HG03342 (cell line): Measurements from ENCODE around the gene POFUT1.
"Not testable (repeated sequence)": the region's sequence is repeated elsewhere in the genome, so short reads cannot be mapped to it uniquely, and the experiment has no call there.

Experiments used
- ATAC-seq: cut with Tn5 transposase; IDR thresholded peaks from one replicate; pipeline ENCODE4 v1.9.1; 2021; ENCODE audit warnings: mild to moderate bottlenecking, moderate library complexity; ENCODE audit not compliant: unreplicated experiment

Gene POFUT1

GRCh38 chr20:32188376-32189122, 19.1 kb upstream of the POFUT1 start:
- no peak for ATAC-seq

GRCh38 chr20:32189123-32189410, 18.6 kb upstream of the POFUT1 start:
- no peak for ATAC-seq

- no peak for ATAC-seq
These were observed 17.7 kb upstream of the POFUT1 start for GRCh38 chr20:32189691-32190615.

DNA sequence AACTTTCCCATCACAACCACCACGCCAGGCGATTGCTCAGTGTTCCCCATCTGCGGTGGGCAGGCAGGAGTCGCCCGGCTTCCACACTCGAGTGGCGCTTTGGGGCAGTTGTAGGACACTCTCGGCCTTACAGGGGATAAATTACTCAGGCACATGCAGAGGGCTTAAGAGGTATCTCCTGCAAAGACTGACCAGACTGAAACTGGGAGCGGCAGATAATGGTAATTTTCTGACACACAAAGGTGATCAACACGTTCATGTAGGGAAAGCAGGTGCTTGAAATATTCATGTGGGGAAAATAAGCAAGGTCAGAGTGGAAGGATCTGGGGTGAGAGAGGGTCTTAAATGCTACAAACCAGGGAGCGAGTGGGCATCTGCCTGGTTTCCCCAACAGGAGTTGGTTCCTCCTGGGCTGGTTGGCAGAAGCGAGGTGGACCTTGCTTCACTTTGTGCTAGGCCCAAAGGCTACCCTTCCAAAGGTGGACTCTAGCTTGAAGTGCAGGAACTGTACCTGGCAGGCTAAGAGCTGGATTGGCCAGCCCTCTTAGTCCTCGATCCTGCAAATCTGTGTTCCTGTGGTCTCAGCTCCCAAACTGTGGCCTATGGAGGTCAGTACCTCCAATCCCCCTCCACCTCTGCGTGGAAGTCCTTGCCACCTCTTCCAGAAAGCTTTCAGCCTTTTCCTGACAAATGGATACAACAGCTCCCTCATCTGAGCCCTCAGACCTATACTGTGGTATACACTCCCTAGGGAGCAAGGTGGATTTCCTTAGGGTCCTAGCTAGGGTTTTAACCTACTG, 16.9 kb upstream of the POFUT1 start:
- no peak for ATAC-seq

- ATAC-seq = no peak
These were observed 16.3 kb upstream of the POFUT1 start for GRCh38 chr20:32191422-32191821.

DNA sequence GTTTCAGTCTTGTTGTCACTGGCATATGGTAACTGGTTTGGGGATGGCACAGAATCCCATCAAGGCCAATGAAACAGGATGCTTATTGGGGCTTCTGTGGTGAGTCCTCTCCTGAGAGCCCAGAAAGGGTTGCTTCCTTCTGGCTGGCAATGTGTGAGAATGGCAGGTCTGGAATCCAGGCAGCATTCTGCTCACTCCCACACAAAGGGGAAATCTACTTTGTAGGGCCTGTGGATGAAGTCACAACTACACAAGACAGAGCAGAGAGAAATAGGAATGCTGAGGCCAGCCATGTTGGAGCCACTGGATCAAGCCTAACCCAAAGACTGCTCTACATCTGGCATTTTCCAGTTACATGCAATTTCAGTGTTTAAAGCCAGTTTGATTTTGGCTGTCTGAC, 15.8 kb upstream of the POFUT1 start:
- ATAC-seq = no peak

DNA sequence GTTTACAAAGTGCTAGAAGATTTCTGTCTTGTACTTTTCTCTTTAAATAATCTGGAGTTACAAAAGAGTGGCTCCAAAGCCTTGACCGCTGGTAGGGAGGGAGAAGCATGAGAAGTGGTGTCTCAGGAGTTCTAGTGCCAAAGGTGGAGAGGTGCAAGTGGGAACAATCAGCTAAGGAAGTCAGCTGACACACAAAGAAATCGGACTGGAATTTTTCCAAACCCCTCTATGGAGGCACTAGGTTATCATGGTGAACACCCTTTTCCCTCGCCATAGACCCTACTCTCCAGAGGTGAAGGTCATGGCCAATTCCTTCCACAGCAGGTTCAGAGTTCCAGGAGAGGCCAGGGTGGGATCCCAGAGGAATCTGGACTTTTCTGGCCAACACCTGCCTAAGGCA, 15.0 kb upstream of the POFUT1 start:
- no peak for ATAC-seq

DNA sequence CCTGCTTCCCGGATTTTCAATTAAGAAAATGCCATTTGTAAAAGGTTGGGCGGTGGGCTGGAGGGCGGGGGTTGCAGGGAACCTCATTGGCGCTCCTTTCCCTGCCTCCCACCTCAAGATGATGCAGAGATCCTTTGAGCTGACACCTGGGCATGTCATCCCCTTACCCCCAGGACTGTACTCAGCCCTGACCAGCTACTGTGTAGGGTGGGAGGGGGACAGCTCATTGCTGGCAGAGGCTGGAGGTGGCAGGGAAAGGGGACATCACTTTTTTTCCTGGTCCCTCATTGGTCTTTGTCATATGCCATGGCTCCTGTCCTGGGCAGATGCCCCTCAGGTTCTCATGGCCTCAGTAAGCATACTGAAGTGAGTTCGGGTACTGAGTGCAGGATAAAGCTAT, 14.3 kb upstream of the POFUT1 start:
- not testable (repeated sequence) for ATAC-seq

DNA sequence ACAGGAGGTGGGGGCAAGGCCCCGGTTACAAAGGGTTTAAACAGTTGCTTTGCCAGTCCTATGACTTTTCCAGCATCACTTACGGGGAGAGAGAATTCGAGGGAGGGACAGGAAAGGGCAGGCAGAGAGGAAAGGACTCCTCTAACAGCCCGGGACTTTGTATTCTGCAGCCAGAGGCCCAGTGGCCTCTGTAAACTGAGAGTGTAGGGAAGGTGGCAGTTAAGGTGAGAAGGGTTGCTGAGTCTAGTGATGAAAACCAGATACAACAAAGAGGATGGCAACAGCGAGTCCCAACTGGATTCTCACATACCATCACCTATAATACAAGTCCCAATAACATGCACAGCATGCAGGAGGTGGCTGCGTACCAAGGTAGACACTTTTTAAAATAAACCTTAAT, 13.7 kb upstream of the POFUT1 start:
- ATAC-seq = no peak

GRCh38 chr20:32195581-32195980, 12.1 kb upstream of the POFUT1 start:
- no peak for ATAC-seq

DNA sequence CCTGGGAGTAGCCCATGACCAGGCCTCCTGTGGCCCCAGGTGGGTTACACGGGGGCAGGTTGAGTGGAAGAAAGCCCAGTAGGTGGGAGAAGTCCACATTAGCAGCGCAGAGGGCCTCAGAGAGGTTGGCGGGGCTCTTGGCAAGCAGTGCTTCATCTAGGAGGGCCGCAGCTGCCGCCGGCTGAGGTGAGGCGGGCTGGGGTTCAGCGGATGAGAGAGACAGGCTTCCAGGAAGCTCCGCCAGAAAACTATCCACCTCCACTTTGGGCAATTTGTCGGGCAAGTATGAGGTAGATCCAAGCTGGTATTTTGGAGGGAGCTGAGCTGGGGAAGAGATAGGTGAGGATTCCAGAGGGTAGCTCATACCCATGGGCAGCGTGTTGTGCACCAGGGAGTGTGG, 11.1 kb upstream of the POFUT1 start:
- not testable (repeated sequence) for ATAC-seq

- not testable (repeated sequence) for ATAC-seq
These were observed 10.5 kb upstream of the POFUT1 start for GRCh38 chr20:32197136-32197535.

GRCh38 chr20:32199006-32199405, 8.7 kb upstream of the POFUT1 start:
- ATAC-seq = no peak

- no peak for ATAC-seq
These were observed 6.2 kb upstream of the POFUT1 start for GRCh38 chr20:32201296-32201976.

DNA sequence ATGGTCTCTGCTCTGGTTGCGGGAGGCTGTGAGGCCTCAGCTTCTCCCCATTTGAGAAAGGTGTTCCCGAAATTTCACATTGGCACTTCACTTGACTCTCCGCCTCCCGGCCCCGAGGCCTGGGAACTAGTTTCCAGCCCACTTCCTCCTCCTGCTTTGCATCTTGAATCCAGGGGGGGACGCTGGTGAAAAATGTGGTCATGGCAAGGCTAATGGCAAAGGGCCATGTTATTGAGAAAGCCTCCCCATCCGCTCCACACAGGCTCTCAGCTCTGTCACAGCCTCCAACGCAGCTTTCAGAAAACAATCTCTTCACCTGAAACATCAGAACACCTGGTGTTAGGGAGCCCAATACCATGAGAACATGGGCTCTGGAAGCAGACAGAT, 5.7 kb upstream of the POFUT1 start:
- no peak for ATAC-seq

DNA sequence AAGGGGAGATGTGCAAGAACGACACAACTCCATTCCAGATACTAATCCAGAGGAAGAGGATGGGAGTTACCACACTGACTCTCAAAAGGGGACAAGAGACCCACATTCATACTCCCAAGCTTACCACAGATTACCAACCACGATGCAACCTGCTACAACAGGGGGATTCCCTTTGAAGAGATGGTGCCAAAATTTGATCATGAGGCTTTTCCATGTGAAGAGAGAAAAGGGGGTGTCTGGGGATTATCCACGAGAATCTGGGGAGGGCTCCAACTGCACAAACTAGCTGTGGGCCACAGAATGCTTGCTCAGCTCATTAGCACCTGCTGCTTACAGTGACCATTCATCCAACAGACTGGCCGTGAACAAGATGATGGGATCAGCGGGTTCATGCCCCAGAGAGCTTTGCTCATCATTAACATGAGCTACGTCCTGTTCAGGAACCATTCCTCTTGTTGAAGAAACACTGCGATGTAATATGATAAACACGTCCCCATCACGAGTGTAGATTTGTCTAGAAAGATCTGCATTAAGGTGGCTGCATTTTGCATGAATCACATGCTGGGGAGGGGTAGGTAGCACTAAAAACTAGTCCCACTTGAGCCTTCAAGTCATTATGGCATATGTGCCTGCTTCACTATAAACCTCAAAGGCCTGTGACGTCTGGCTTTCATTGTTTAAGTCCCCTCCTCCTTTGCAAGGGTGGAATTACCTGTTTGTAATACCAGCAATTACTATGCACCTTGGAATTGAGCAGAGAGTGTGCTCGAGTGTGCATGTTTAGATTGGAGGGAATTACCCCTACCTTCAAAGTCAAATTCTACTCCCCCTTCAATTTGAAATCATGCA, 4.1 kb upstream of the POFUT1 start:
- ATAC-seq = no peak

DNA sequence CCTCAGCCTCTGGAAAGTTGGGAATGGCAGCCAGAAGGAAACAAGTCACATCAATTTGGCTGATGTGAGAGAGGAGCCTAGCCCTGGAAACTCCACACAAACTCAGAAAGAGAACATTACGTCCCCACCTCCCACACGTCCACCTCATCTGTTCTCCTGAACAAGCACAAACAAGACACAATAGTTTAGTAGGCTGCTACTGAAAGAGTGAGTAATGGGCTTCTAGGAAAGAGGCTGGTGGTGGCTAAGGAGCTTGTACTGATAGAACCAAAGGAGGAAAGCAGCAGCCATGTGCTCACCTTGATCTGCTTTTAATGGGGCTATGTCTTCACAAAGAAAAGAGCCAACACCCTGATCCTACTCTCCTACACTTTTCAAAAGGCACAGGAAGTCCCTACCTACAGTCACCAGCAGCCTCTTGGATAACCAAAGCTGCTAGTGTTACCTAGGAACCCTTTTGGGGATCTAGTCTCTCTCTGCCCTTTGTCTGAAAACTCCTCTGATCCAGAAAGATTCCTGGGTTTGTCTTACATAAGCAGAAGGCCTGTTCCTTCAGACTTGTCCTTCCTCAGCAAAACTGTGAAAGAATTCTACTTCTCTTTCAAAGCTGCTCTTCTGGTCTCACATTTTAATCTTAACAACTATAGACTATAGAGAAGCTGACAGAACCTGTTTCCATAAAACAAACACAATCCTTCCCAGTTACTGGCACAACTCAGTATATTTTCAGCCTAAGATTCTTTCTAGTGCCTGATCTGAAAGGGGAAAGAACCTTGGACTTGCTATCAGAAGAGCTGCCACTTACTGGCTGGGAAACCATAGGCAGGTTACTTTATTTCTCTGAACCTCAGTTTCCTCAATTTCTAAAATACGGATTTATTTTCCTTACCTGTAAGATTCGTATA, 3.2 kb upstream of the POFUT1 start:
- no peak for ATAC-seq

GRCh38 chr20:32205110-32205842, 2.4 kb upstream of the POFUT1 start:
- ATAC-seq = no peak
